Myocyte (in vitro differentiated cells): Measurements from ENCODE around the gene TMEM126A. TPM values are rescaled to one million over a fixed set of nuclear protein-coding genes. Genes with fewer than 3 reads are reported as not detected.

Experiments used
- DNase-seq: peaks from one replicate; pipeline ENCODE4 v3.0.0-alpha.2; 2012; ENCODE audit warnings: low read depth
- total RNA-seq: library from RNA; depleted of rRNA; stranded (reverse); fragments of >200 nt; gene quantifications from 2 replicates; pipeline ENCODE4 v1.2.3, GENCODE V29; 2014

Gene TMEM126A
- total RNA-seq, 1 donor from 2014 or later: 44.1 TPM

DNA sequence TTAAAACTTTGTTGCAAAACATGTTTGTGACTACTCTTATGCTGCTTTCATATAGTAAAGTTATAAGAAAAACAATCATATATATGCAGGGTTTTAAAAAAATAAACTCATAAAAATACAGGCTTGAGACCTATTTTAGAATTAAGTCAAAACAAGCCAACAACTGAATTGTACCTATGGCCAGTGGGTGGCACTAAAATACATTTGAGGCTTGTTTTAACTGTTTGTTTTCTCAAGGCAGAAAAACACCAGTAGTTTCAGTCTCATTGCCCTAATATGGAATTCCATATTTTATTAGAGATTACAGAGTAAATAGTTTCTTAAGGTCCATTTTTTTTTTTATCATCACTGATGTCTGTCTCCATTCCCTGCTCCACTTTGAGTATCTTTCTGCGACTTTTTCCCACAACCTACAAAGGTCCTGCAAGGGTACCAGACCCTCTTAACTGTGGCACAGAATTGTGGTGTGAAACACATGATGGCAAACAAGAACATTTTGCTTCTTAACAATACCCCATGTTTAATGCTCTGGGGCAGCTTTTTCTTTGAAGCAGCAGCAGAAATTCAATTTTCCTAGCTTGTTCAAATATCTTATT lies 46.7 kb downstream of the TMEM126A start:
- DNase-seq: peak; percentile 36

DNA sequence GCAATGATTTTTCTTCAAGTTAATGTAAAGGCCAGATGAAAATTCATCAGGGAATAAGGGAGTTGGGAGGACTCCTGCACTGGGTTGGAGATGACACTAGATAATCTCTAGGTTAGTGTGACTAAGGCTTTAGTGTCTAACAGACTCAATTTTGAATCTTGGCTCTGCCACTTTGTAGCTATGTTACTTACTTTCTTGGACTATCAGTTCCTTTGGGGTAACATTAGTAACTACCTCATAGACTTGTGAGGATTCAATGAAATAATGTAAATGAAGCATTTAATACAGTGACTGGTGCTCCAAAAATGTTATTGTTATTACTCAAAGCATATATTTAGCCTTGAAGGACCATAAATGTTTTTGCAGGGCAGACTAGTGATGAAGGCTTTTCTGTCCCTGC lies 47.8 kb downstream of the TMEM126A start:
- DNase-seq: no peak

DNA sequence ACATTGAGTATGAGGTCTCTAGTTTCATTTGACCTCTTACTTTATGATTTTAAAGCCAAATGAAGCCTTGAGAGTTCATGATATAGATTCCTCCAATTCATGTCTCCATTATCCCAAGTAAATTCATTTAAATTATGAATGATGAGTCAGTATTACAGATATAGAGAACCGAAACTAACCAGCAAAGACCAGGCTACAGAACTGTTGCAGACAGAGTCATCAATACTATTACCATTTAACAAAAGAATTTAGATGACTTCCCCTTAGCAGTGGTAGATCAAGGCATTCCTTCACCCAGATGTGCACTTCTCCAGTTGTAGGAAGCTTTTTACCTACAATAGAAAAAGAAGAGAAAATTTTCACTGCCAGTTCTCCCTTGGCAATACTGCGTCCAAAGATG lies 50.0 kb downstream of the TMEM126A start:
- DNase-seq: no peak

DNA sequence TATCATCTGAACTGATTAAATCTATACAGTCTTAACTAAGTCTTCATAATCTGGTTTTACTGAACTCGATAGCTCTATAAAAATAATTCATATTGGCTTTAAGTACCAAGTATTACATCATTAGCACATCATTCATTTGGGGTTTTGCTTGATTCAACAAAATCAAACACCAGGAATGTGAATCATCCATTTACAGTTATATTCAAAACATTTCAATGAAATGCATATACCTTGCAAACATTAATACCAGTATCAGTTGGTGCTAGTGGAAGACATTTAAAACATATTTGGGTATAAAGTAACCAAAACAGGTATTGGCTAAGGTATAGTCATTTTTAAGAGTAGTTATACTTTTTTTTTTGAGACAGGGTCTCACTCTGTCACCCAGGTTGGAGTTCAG lies 50.4 kb downstream of the TMEM126A start:
- no peak for DNase-seq

DNA sequence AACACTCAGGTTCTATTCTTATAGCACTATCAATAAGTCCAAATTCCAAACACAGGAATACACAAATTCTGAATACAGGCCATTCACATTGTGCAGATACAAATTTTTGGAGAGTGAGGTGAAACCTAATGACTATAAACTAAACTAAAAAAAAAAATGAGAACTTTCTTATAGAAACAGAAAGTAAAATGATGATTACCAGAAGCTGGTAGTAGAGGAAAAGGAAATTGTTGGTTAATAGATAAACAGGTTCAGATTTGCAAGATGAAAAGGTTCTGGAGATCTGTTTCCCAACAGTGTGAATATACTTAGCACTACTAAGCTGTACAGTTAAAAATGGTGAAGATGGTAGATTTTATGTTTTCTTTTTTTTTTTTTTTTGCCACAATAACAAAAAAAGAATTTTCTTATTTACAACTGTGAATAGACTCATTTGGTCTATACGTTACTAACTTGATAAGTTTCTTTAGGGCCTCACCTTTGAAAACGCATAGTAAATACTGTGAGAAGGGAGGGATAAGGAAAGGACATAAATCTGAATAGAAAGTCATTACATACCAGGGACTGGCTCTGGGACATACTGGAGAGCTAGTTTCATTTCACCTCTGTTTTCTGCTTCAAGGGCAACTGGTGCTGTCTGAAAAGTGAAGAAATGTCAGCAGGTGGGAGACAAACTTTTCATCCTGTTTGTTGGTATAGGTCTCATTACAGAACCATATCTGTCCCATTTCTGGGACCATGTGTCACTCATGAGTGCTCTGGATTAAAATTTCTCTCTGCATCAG lies 52.4 kb downstream of the TMEM126A start:
- DNase-seq: no peak

DNA sequence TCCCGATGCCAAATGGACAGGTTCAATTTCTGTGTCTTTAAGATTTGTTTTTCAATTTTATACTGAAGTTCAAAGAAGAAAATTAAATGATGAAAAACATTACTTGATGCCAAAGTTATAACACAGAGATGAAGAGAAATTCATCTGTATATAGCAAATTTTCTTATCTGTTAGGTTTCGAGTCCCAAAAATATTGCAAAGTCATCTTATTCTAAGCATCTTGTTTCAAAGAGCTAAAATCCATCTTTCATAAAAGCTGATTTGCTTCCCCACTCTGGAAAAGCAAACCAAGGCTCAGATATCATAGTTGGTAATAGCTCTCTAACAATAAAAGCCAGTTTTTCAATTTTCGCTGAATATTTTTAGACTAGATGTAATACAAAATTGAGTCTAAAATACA lies 57.2 kb downstream of the TMEM126A start:
- DNase-seq: no peak

DNA sequence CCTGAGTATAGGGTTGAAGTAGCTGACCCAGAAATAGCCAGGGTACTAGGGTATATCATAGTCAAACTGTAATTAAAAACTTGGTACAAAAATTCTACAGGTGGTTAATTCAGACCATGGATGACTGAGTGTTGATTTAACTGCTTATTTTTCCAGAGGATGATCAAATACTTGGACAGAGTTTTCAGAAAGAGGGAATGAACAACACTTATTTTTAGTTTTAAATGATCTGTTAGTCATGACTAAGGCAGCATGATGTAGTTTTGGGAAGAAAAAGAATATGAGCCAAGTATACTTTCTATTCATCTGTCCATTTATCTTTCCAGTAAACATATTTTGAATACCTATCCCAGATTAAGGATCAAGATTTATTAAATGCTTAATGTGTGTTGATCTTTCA lies 58.0 kb downstream of the TMEM126A start:
- peak; percentile 47 for DNase-seq

Other genes starting within 250 kb of the TMEM126A start
- gene DLG2, start 20.6 kb upstream of the TMEM126A start, total RNA-seq: 7.9 and 9.5 TPM in 2 replicates
- 78.0 and 79.7 TPM in 2 replicates for gene TMEM126B, start 19.4 kb upstream of the TMEM126A start, total RNA-seq
- gene CREBZF, start 17.2 kb downstream of the TMEM126A start, total RNA-seq: 29.7 and 34.4 TPM in 2 replicates
- gene CCDC89, start 38.2 kb downstream of the TMEM126A start, total RNA-seq: 2.5 and 3.5 TPM in 2 replicates
- gene SYTL2, start 163.2 kb downstream of the TMEM126A start, total RNA-seq: 181 and 225 TPM in 2 replicates
- not detected in 2 replicates for gene CCDC83, start 207.4 kb downstream of the TMEM126A start, total RNA-seq